Psoas muscle (tissue), 8 donors: ENCODE data around the gene SEPSECS. TPM values are rescaled to one million over a fixed set of nuclear protein-coding genes. Genes with fewer than 3 reads are reported as not detected.

Experiments used
- ATAC-seq, 4 donors: fragments of 200-7000 bp; cut with Tn5 transposase; one replicate each; pipeline ENCODE4 v1.9.1; 2020; ENCODE audit warnings: moderate library complexity in 3 of 4, mild to moderate bottlenecking in 2 of 4
- DNase-seq, 2 donors: peaks; one replicate each; pipeline ENCODE4 v3.0.0-alpha.2; 2020
- H3K27ac ChIP-seq: fragments of 200-600 bp; one replicate; pipeline ENCODE4 v1.8.0; 2022
- H3K27me3 ChIP-seq, 3 donors: fragments of 200-600 bp in 1 of 3; one replicate each; pipeline versions ENCODE4 v1.6.1 to v1.8.0; 2013 to 2022; ENCODE audit warnings: low read length in 2 of 3, mild to moderate bottlenecking in 2 of 3, moderate library complexity in 1 of 3; ENCODE audit not compliant: insufficient read depth in 3 of 3
- H3K36me3 ChIP-seq, 2 donors: fragments of 200-600 bp in 1 of 2; one replicate each; pipeline versions ENCODE4 v1.6.1 to v1.8.0; 2013 to 2022; ENCODE audit warnings: low read depth in 1 of 2, mild to moderate bottlenecking in 1 of 2, moderate library complexity in 1 of 2; ENCODE audit not compliant: insufficient read depth in 1 of 2
- H3K4me1 ChIP-seq: fragments of 200-600 bp; one replicate; pipeline ENCODE4 v1.8.0; 2022
- H3K4me3 ChIP-seq: fragments of 200-600 bp; one replicate; pipeline ENCODE4 v1.8.0; 2022; ENCODE audit warnings: mild to moderate bottlenecking
- H3K9me3 ChIP-seq: fragments of 200-600 bp; one replicate; pipeline ENCODE4 v1.8.0; 2022
- CTCF ChIP-seq: fragments of 200-600 bp; IDR thresholded peaks from one replicate; pipeline ENCODE4 v1.8.0; 2022; ENCODE audit warnings: antibody characterized with exemption
- WGBS, 3 donors: extraction: QIAGEN DNeasy Blood & Tissue Kit; methylation state at CpG; one replicate each; pipeline versions ENCODE4 v1.1.6 to v1.1.7; 2013; 5-methylcytosine and 5-hydroxymethylcytosine counted together
- intact Hi-C, 2 donors: fragments of 100-400 bp; cut with DNase I; formaldehyde crosslinking; loops; one replicate each; pipeline versions ENCODE4 v1.11.0 to v1.14.2; 2022
- polyA plus RNA-seq, 3 donors: library from polyadenylated mRNA; stranded (reverse); fragments of 200-250 nt; gene quantifications; one replicate each; pipeline ENCODE4 v1.2.3, GENCODE V29; 2013
- total RNA-seq, 4 donors: library from RNA; stranded (reverse); fragmentation: NEBNext Ultra II Directional in 2 of 4; extraction: Animal tissue kit (Norgen Biotek cat#: 25700) in 2 of 4; gene quantifications; one replicate each; pipeline versions ENCODE4 v1.2.1 to v1.2.4, GENCODE V29; 2021 to 2023
- donor health status: healthy with polysubstance abuse.
- donor health status: DM: no; HTN: no; CAD: no; lungs with moderate emphysema.
- donor health status: Bipolar disorder and iron deficiency.
- donor health status: healthy.
- donor health status: DM: yes; HTN: yes; CAD: no.
- donor health status: DM: no; HTN: no; CAD: no.
- donor health status: DM: no; HTN: no; CAD: no.
- donor health status: DM: yes; HTN: yes; CAD: no.

The SEPSECS gene
- total and polyA plus RNA-seq, 7 donors, result 1.4 to 5.7 (median 4.3) TPM

DNA sequence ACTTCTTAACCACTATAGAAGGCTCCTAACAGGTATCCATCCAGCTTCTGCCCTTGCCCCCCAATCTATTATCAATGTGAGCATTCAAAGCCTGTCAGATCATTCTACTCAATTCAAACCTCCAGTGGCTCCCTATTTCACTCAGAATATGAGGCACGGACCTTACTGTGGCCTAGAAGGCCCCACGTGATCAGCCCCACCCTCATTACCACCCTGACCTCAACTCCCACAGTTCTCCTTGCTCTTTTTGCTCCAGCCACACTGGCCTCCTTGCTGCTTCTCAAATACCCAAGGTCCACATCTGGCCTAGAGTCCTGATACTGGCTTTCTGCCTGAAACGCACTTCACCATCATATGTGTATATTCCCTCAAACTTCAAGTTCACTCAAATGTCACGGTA, 18.7 kb downstream of the SEPSECS start:
- H3K27me3 ChIP-seq, result no peaks in the 10 kb centered on the region
- WGBS, 3 donors, result 96 to 98% (median 96%) methylated on average over 4 of the region's 4 CpGs
- H3K27ac ChIP-seq, result no peak overlapping the region
- intact Hi-C loops, result loop anchor here in 1 of 2 donors (10.0 kb wide), 1 partner anchor 667 kb away; no protein-coding TSS in a partner anchor
- H3K4me3 ChIP-seq, result no peak overlapping the region
- H3K36me3 ChIP-seq, result peaks cover 0 to 54% of the 10 kb centered on the region in 2 donors
- ATAC-seq, result no peak
- no peaks in the 10 kb centered on the region for H3K4me1 ChIP-seq
- no peaks in the 10 kb centered on the region for H3K9me3 ChIP-seq
- TF ChIP-seq CTCF, result no peak
- no peak for DNase-seq

DNA sequence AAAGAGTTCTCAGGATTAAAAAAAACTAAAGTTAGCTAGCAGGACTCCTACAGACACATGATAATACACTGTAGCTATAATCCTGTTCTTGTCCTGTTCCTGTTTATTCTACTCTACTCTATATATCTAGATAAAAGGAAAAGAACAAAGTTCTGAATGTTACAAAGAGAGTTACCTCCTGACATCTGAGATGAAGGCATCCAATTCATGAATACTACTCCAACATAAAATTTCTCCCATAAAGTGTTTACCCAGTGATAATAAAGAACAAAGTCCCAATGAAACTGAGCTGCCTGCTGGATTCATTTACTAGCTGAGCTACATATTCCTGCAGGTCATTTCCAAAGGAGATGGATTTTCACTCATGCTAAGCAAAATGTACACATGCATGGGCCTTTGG, 27.1 kb downstream of the SEPSECS start:
- H3K9me3 ChIP-seq, result no peaks in the 10 kb centered on the region
- TF ChIP-seq CTCF, result no peak
- intact Hi-C loops, result no loop called here
- no peak overlapping the region for H3K27ac ChIP-seq
- no peaks in the 10 kb centered on the region for H3K4me1 ChIP-seq
- no peak overlapping the region for H3K4me3 ChIP-seq
- ATAC-seq (no peak), DNase-seq (no peak)
- H3K27me3 ChIP-seq, result no peaks in the 10 kb centered on the region
- peaks cover 0 to 7% of the 10 kb centered on the region in 2 donors for H3K36me3 ChIP-seq

DNA sequence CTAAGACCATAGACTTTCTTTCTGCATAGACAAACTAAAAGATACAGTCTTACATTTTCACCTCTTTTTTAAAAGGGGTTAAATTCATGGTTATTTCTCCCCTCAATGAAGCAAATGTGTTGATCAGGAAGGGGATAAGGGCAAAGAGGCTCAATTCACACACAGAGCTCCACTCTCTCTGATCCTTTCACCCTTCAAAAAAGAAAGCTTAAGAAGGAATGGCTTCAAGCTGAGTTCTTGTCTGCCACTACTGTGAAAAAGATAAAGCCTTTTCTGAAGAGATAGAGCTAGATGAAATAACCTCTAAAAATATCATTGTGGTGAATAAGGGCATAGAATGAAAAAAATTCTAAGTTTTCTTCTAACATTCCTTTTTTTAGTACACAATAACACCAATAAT, 28.3 kb downstream of the SEPSECS start:
- H3K4me3 ChIP-seq, result no peak overlapping the region
- no peaks in the 10 kb centered on the region for H3K27me3 ChIP-seq
- intact Hi-C loops, result no loop called here
- ATAC-seq (no peak), DNase-seq (no peak)
- H3K27ac ChIP-seq, result no peak overlapping the region
- H3K36me3 ChIP-seq, result no peaks in the 10 kb centered on the region
- TF ChIP-seq CTCF, result no peak
- no peaks in the 10 kb centered on the region for H3K9me3 ChIP-seq
- H3K4me1 ChIP-seq, result no peaks in the 10 kb centered on the region

DNA sequence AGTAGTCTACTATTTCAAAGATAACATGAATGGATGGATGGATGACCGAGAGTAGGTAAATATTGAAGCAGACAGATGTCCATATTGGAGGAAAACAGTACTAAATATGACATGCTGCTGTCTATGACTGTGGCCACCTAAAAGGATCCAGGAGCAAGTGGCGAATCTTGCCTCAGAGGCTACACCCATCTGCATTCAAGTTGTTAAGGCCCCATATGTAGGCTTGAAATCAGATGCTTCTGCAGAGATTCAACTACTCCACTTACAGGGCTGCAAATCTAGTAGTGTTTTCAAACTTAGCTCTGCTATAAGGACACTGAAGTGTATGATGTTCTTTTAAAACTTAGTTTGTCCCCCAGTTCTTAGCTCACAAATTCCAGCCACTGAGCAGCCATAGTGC, 28.9 kb downstream of the SEPSECS start:
- Histone ChIP-seq H3K4me3 (no peak overlapping the region), H3K4me1 (no peaks in the 10 kb centered on the region), H3K27me3 (no peaks in the 10 kb centered on the region), H3K27ac (no peak overlapping the region), H3K9me3 (no peaks in the 10 kb centered on the region), H3K36me3 (peaks cover 0 to under 1% of the 10 kb centered on the region in 2 donors)
- DNase-seq, result no peak
- WGBS, 3 donors, result 96 to 98% (median 97%) methylated on average over 2 of the region's 2 CpGs
- intact Hi-C loops, result no loop called here
- no peak for TF ChIP-seq CTCF
- no peak for ATAC-seq

DNA sequence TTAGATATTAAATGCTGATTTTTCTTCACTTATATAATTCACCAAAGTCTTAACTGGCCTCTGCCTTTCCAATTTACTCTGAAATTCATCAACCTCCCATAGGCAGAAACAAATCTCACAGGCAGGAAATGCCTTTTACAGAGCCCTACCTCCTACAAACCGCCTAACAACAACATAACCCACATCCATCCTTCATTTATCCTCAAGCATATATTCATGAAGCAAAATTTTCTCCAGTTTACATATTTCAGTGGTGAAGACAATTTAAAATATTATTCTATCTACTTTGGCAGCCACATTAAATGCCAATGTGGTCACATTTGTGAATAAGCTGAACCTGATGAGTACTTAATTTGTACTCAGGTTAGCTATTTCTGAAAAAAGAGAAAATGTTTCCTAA, 30.3 kb downstream of the SEPSECS start:
- TF ChIP-seq CTCF, result no peak
- Histone ChIP-seq H3K27ac (no peak overlapping the region), H3K36me3 (peaks cover 0 to 15% of the 10 kb centered on the region in 2 donors), H3K27me3 (no peaks in the 10 kb centered on the region), H3K4me3 (no peak overlapping the region), H3K9me3 (no peaks in the 10 kb centered on the region), H3K4me1 (no peaks in the 10 kb centered on the region)
- WGBS, 3 donors, result 90 to 95% (median 95%) methylated on average over 1 of the region's 1 CpG
- intact Hi-C loops, result no loop called here
- ATAC-seq (no peak), DNase-seq (no peak)
